NCI-H526 (cell line): ENCODE results near the gene ZNF324.
"Not testable (repeated sequence)": the region's sequence is repeated elsewhere in the genome, so short reads cannot be mapped to it uniquely, and the experiment has no call there.

Experiments used
- DNase-seq, 2 experiments: peaks; one replicate each; lab custom pipeline; 2025; lab: John Stamatoyannopoulos, UW

Gene ZNF324

GRCh38 chr19:58500242-58500641, 33.4 kb downstream of the ZNF324 start:
- DNase-seq, result no peak

GRCh38 chr19:58507602-58508223, 40.8 kb downstream of the ZNF324 start:
- not testable (repeated sequence) for DNase-seq

- no peak for DNase-seq
Measured at GRCh38 chr19:58509731-58510083, 42.8 kb downstream of the ZNF324 start.

- no peak for DNase-seq
Measured at GRCh38 chr19:58510084-58510862, 43.4 kb downstream of the ZNF324 start.

- no peak for DNase-seq
Measured at GRCh38 chr19:58511353-58512208, 44.7 kb downstream of the ZNF324 start, which contains the start of gene SLC27A5. Gene SLC27A5 (minus strand): TSS chr19:58511992. CDS start chr19:58511955, 37 bp downstream.

- no peak for DNase-seq
Measured at GRCh38 chr19:58513213-58513693, 46.4 kb downstream of the ZNF324 start.

- DNase-seq, result peak; percentile 83 to 96
Measured at GRCh38 chr19:58513694-58514563, 47.0 kb downstream of the ZNF324 start.

GRCh38 chr19:58514564-58515022, 47.7 kb downstream of the ZNF324 start:
- DNase-seq, result no peak

GRCh38 chr19:58515259-58515658, 48.4 kb downstream of the ZNF324 start:
- DNase-seq, result peak in 1 of 2 experiments; percentile 36

- DNase-seq, result no peak
Measured at GRCh38 chr19:58516246-58516836, 49.5 kb downstream of the ZNF324 start.

- DNase-seq, result peak in 1 of 2 experiments; percentile 85
Measured at GRCh38 chr19:58516964-58517833, 50.3 kb downstream of the ZNF324 start.

- peak in 1 of 2 experiments; percentile 44 for DNase-seq
Measured at GRCh38 chr19:58518256-58519086, 51.6 kb downstream of the ZNF324 start.

GRCh38 chr19:58519087-58519354, 52.1 kb downstream of the ZNF324 start:
- DNase-seq, result peak; percentile 55 to 88

- peak; percentile 91 to 97 for DNase-seq
Measured at GRCh38 chr19:58519355-58520256, 52.7 kb downstream of the ZNF324 start, which contains the start of gene ZBTB45. Gene ZBTB45 (minus strand): TSS chr19:58519810. CDS start chr19:58517673, 2,137 bp downstream.

- no peak for DNase-seq
Measured at GRCh38 chr19:58520257-58520599, 53.3 kb downstream of the ZNF324 start.

GRCh38 chr19:58521651-58522050, 54.8 kb downstream of the ZNF324 start:
- no peak for DNase-seq

- DNase-seq, result no peak
Measured at GRCh38 chr19:58522709-58523108, 55.8 kb downstream of the ZNF324 start.
